HG03066 (cell line): ENCODE data around the gene SLC35B1.
"Not testable (repeated sequence)": the region's sequence is repeated elsewhere in the genome, so short reads cannot be mapped to it uniquely, and the experiment has no call there.

Experiments
- ATAC-seq: cut with Tn5 transposase; IDR thresholded peaks from one replicate; pipeline ENCODE4 v1.9.1; 2021; ENCODE audit warnings: low read depth; ENCODE audit not compliant: unreplicated experiment

Gene SLC35B1

DNA sequence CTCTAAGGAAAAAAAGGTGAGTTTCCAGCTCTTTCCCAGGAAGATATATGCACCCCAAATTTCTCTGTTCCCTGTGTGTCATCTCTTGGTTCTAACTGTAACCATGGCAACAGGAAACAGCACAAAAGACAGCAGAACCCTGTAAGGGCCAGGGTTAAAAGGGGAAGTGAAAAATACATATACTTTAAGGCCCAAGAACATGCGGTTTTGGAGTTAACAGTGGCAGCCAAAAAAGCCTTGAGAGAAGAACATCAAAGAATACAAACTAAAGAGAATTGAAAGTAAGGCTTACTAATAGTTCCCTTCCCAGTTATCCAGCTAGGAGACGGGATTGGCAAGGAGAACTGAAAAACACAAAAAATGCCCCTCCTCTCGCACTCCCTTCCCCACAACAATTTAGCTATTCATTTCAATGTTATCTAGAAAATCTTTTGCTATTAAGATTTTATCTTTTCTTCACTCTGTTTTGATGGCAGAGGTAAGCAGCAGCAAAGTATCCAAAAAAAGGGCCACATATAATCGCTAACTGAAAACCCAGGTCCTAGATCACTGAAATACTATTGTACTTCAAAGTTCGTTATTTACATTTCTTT, 31.4 kb downstream of the SLC35B1 start:
- ATAC-seq = peak; percentile 66

DNA sequence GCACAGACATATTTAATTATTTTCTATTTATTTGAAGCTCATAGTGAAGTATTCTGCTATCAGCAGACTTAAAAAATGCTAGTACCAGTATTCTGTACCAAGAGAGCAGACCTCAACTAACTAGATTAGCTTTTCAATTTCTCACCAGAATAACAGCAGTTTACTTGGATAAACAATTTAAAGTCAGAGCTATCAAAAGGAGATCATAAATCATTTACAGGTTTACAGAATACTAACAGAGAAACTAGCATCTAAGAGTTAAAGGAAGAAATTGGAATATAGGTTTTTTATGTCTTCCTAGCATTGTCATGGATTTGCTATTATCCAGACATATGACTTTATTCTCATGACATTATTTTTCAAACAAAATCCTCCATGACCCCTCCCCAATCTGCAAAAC, 33.3 kb downstream of the SLC35B1 start:
- no peak for ATAC-seq

DNA sequence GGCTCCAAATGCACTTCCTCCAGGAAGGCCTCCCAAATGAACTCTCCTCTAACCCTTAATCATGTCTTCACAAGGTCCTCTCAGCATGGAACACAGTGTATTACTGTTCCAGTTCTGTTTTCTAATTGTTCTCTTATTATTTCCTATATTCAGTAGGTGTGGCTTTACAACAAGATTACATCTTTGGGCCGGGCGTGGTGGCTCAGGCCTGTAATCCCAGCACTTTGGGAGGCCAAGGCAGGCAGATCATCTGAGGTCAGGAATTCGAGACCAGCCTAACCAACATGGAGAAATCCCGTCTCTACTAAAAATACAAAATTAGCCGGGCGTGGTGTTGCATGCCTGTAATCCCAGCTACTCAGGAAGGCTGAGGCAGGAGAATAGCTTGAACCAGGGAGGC, 34.1 kb downstream of the SLC35B1 start:
- not testable (repeated sequence) for ATAC-seq

DNA sequence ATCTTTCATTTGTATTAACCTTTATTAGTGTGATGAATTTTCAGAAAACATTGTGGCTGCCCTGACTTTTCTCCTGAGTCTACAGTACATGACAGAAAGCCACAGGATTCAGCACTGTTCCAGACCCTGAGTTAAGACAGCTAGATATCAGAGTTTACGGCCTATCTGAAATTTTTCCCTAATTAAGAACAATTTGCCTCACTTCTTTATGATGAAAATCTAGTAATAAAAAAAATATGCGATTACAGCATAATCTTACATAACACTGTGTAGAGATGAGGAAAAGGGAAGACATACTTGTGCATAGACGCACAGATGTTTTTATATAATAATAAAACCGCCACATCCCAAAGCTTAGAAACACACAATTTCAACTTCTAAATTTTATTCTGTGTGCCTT, 37.1 kb downstream of the SLC35B1 start:
- ATAC-seq = no peak

DNA sequence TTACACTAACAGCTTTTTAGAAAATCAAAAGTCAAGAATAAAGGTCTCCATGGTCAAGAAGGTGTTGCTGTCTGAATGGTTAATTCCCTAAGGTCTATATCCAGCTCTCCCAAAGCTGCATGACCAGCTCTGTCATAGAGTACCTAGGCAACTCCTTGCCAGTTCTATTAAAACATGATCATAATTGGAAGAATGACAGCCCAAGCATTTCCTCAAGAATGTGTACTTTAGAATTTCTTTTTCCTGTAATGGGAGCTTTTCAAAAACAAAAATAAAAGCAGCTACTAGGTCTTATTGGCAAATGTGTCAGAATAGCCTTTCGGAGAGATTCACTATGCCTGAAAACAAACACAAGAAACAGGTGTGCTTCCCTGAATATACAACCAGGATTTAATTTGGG, 37.8 kb downstream of the SLC35B1 start:
- ATAC-seq = no peak

DNA sequence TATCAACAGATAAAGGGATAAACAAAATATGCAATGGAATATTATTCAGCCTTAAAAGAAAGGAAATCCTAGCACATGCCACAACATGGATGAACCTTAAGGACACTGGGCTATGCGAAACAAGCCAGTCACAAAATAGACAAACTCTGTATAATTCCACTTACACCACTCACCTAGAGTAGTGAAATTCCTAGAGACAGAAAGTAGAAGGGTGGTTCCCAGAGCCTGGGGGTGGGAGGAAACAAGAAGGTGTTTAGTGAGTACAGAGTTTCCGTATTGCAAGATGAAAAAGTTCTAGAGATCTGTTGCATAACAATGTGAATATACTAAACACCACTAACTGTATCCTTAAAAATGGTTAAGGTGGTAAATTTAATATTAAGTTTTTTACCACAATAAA, 39.9 kb downstream of the SLC35B1 start:
- ATAC-seq = no peak

DNA sequence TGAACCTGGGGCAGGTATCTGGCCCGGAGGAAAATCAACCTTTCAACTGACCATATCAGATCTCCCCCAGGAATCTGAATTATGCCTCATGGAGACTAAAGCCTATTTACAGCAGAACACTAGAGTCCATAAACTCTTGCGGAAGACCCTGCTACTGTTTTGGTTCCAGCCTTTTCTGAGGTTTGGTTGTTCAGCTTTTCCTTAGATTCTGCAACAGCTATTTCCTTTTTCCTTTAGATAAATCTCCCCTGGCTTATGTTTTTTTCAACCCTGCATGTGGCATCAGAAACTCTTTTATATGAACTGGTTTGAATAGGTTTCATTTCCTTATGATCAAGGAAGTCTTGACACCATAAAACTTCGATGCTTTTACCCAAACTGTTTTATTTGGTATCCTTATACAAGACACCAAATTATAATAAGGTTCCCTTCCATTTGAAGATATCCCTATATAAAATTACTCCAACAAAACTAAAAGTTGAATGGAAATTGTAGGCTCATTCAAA, 43.0 kb downstream of the SLC35B1 start:
- ATAC-seq = no peak

DNA sequence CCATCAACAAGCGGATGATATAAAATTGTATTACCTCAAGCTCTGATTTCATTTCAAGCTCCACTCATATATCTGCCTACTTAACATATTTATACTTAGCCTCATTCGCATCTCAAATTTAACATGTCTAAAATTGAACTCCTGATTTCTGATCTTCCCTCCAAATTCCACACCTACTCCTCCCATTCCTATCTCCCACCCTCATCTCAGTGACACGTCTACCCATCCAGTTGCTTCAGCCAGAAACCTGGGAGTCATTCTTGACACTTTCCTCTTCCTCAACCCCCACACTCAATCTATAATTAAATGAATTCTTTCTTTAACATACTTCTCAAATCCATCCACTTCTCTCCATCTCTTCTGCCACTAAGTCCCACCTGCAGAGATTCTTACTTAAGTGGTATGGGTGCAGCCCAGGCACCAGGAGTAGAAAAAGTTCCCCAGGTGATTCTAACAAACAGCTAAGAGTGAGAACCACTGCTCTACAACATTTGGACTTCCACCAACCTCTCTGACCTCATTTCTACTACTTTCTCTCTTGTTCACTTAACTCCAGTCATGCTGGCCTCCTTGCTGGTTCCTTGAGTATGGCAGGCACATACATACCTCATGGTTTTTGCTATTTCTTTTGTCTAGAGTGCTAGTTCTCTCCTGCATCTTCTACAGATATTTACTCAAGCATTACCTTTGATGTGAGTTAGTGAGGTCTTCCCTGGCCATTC, 47.9 kb downstream of the SLC35B1 start:
- no peak for ATAC-seq

DNA sequence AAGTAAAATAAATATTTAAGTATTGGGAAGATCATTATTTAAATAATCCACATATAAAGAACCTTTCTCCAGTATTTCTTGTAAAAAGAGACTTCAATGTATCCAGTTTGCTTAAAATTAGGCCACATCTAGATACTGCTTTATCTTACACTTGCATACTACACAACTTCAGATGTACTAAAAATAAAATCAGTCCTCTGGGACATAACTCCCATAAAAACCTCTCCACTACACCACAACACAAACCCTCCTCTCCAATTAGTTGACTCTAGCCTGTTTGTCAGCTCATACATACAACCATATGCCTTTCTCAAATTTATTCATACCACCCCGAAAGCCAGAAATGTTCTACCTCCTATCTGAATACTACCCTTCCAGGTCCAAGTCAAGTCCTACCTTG, 51.5 kb downstream of the SLC35B1 start:
- ATAC-seq = no peak
